Endothelial cell of umbilical vein (primary cell): ENCODE data around the gene SCN7A. TPM values are rescaled to one million over a fixed set of nuclear protein-coding genes. Genes with fewer than 3 reads are reported as not detected.

Source experiments
- BruUV-seq: library from RNA; stranded (reverse); fragments of 400-500 nt; replicated peaks from 2 replicates; lab custom pipeline; 2021; lab: Mats Ljungman, UMichigan
- CTCF ChIA-PET: fragments of 300-600, 350-600 bp; sonication (Branson Sonifier 250); formaldehyde crosslinking; loops from one replicate; lab custom pipeline; 2021; ENCODE audit warnings: antibody characterized with exemption, inconsistent platforms; lab: Charles Lee
- POLR2A ChIA-PET: fragments of 300-600, 350-600 bp; sonication (Branson Sonifier 250); formaldehyde crosslinking; loops from one replicate; lab custom pipeline; 2021; ENCODE audit warnings: antibody characterized with exemption, inconsistent platforms; lab: Charles Lee
- DNase-seq: peaks from one replicate; pipeline ENCODE4 v3.0.0-alpha.2; 2011; ENCODE audit warnings: low read depth, low spot score
- FAIRE-seq: peaks from 2 replicates; lab custom pipeline; 2011; peaks lifted over from hg19 to GRCh38; lab: Jason Lieb, UNC
- H2AFZ ChIP-seq: 2 replicates; pipeline ENCODE4 v1.6.0; 2012; ENCODE audit warnings: low read depth, low read length, control low read depth, inconsistent platforms
- H3K27ac ChIP-seq: 2 replicates; pipeline ENCODE4 v1.5.1; 2011; ENCODE audit warnings: low read depth, mild to moderate bottlenecking, control low read depth, low read length, moderate library complexity; ENCODE audit not compliant: insufficient read depth
- H3K27me3 ChIP-seq, 2 experiments: 2 replicates each; pipeline versions ENCODE4 v1.6.0 to v1.6.1; 2011; ENCODE audit warnings: low read length in 2 of 2, mixed read lengths in 1 of 2; ENCODE audit not compliant: control insufficient read depth in 2 of 2, insufficient read depth in 2 of 2
- H3K36me3 ChIP-seq, 2 experiments: 2 replicates in 1 of 2; 3 replicates in 1 of 2; pipeline ENCODE4 v1.5.1; 2011; ENCODE audit warnings: low read length in 2 of 2, mild to moderate bottlenecking in 1 of 2, moderate library complexity in 1 of 2; ENCODE audit not compliant: control insufficient read depth in 2 of 2, insufficient read depth in 2 of 2; ENCODE audit errors: extremely low read depth in 1 of 2
- H3K4me1 ChIP-seq: 3 replicates; pipeline ENCODE4 v1.5.1; 2011; ENCODE audit warnings: mild to moderate bottlenecking, low read length; ENCODE audit not compliant: control insufficient read depth, insufficient read depth; ENCODE audit errors: extremely low read depth
- H3K4me2 ChIP-seq: 2 replicates; pipeline ENCODE4 v1.6.1; 2011; ENCODE audit warnings: low read length, control low read depth, mixed read lengths; ENCODE audit not compliant: insufficient read depth
- H3K4me3 ChIP-seq, 3 experiments: fragments of 200-600 bp in 1 of 3; sonication (generic), shearing (Covaris generic) in 1 of 3; replicated peaks in 1 of 3; 2 replicates each; pipeline ENCODE4 v1.5.1; 2011 to 2016; ENCODE audit warnings: control low read depth in 3 of 3, low read length in 3 of 3, mild to moderate bottlenecking in 2 of 3, inconsistent platforms in 1 of 3, low read depth in 1 of 3, moderate library complexity in 1 of 3; ENCODE audit not compliant: insufficient read depth in 1 of 3
- H3K79me2 ChIP-seq: 2 replicates; pipeline ENCODE4 v1.6.0; 2012; ENCODE audit warnings: low read length, inconsistent platforms; ENCODE audit not compliant: control insufficient read depth, insufficient read depth
- H3K9ac ChIP-seq: replicated peaks from 2 replicates; pipeline ENCODE3; 2011; ENCODE audit warnings: low read length, control low read depth; ENCODE audit not compliant: insufficient read depth; ENCODE audit errors: extremely low read depth
- H3K9me1 ChIP-seq: replicated peaks from 3 replicates; pipeline ENCODE4 v1.6.0; 2011; ENCODE audit warnings: mild to moderate bottlenecking, low read length; ENCODE audit not compliant: control insufficient read depth, insufficient read depth; ENCODE audit errors: extremely low read depth
- H3K9me3 ChIP-seq: replicated peaks from 2 replicates; pipeline ENCODE4 v1.5.1; 2012; ENCODE audit warnings: low read length, inconsistent platforms; ENCODE audit not compliant: control insufficient read depth, insufficient read depth
- H4K20me1 ChIP-seq: replicated peaks from 2 replicates; pipeline ENCODE3; 2011; ENCODE audit warnings: mild to moderate bottlenecking, low read length; ENCODE audit not compliant: control insufficient read depth, insufficient read depth; ENCODE audit errors: extremely low read depth
- EZH2 ChIP-seq: IDR thresholded peaks from 2 replicates; pipeline ENCODE4 v1.6.1; 2012; ENCODE audit warnings: borderline replicate concordance, low read depth, mild to moderate bottlenecking, moderate library complexity, low read length, inconsistent platforms; ENCODE audit not compliant: severe bottlenecking
- FOS ChIP-seq: IDR thresholded peaks from 2 replicates; pipeline ENCODE4 v1.6.1; 2011; ENCODE audit warnings: mild to moderate bottlenecking, low read length, moderate library complexity, borderline replicate concordance; ENCODE audit not compliant: insufficient read depth
- GATA2 ChIP-seq: IDR thresholded peaks from 2 replicates; pipeline ENCODE4 v1.7.0; 2011; ENCODE audit warnings: low read depth, mild to moderate bottlenecking, moderate library complexity, mixed read lengths, low read length; ENCODE audit not compliant: insufficient read length, insufficient read depth
- MAX ChIP-seq: IDR thresholded peaks from 2 replicates; pipeline ENCODE4 v1.6.1; 2011; ENCODE audit not compliant: insufficient read depth, insufficient read length
- MYC ChIP-seq: IDR thresholded peaks from one replicate; pipeline ENCODE4 v1.6.1; 2011; ENCODE audit warnings: mild to moderate bottlenecking, low read depth, low read length
- POLR2A ChIP-seq: IDR thresholded peaks from 2 replicates; pipeline ENCODE4 v1.6.1; 2012; ENCODE audit warnings: low read depth, mild to moderate bottlenecking, control low read depth, low read length
- POLR2AphosphoS5 ChIP-seq: IDR thresholded peaks from 2 replicates; pipeline ENCODE4 v1.6.1; 2012; ENCODE audit warnings: low read depth, mild to moderate bottlenecking, control low read depth, low read length, moderate library complexity; ENCODE audit not compliant: insufficient read depth
- dilution Hi-C: fragments of 300-500 bp; cut with MboI; formaldehyde crosslinking; loops from one replicate; pipeline ENCODE4 v1.15.0; 2019; ENCODE audit warnings: low sequenced_read_pairs; ENCODE audit not compliant: extremely low pct_ligation_motif_present
- intact Hi-C: fragments of 100-400 bp; cut with micrococcal nuclease; formaldehyde crosslinking; loops from one replicate; pipeline ENCODE4 v1.10.0; 2022
- polyA plus RNA-seq, 4 experiments: library from polyadenylated mRNA; depleted of rRNA in 3 of 4; stranded (reverse) in 3 of 4; unstranded in 1 of 4; fragments of >200 nt; gene quantifications; 2 replicates each; pipeline versions ENCODE4 v1.2.1 to v1.2.3, GENCODE V29; 2011 to 2012; ENCODE audit warnings: missing spikeins in 1 of 4
- total RNA-seq: library from RNA; stranded (reverse); gene quantifications from 2 replicates; pipeline ENCODE4 v1.2.3, GENCODE V29; 2021

SCN7A gene
- total and polyA plus RNA-seq, 2 donors (not counting 3 experiments of a cell fraction or from before 2014, with no cell fraction given): not detected

DNA sequence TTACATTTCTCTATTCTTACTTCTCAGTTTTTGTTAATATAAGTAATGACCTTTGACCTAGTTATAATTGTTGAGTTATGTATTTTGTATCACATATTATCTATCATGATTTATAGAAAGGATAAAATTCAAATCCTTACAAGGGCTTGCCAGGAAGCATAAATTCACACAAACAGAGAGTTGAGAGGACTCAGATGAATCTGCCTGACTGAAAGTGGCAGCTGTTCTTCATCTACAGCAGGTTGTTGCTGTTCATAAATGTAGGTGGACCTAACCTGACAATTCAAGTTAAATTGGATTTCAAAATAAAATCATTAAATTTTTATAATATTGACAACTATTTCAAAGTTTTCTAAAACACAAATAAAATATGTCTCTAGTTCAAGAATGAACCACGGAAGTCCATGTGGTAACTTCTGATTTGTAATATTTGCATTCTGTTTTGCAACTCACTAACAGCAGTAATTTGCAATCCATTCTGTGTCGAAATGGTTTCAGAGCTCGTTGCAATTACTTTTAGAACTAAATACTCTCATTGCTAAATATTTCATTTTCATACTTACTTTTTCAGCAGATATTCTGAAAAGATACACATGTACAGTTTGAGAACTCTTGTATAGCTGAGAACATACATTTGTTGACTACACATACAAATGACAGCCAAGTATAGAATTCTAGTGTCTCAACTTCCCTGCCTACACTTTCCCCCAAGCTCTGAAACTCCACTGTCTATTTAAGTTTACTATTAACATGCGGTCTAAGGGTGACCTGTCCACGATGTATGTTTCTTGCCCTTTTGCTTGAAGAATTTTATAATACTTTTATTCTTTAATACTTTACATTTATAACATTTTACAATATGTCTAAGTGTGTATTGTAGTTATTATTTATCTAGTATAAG is 25.7 kb downstream of the SCN7A start:
- ChIA-PET POLR2A (no interaction called here), CTCF (no interaction called here)
- intact Hi-C loops (no loop called here), dilution Hi-C loops (no loop called here)
- no peaks in the 10 kb centered on the region for H3K4me1 ChIP-seq
- no peak overlapping the region for H3K27ac ChIP-seq
- no peak overlapping the region for H2AFZ ChIP-seq
- H3K79me2 ChIP-seq: no peaks in the 10 kb centered on the region
- no peaks in the 10 kb centered on the region for H3K9me3 ChIP-seq
- no TSS peak for BruUV-seq
- H3K4me2 ChIP-seq: no peak overlapping the region
- no peaks in the 10 kb centered on the region for H3K27me3 ChIP-seq
- DNase-seq (no peak), FAIRE-seq (no peak)
- no peaks in the 10 kb centered on the region for H3K36me3 ChIP-seq
- no peak for TF ChIP-seq POLR2AphosphoS5
- no peak for TF ChIP-seq MYC
- no peak for TF ChIP-seq EZH2
- no peak for TF ChIP-seq GATA2
- TF ChIP-seq POLR2A: no peak
- no peak for TF ChIP-seq FOS
- no peak for TF ChIP-seq MAX
- H3K9ac ChIP-seq: no peak overlapping the region
- no peak overlapping the region for H3K4me3 ChIP-seq
- no peaks in the 10 kb centered on the region for H3K9me1 ChIP-seq
- no peaks in the 10 kb centered on the region for H4K20me1 ChIP-seq
